ENCODE measurements around the gene CDC14C.

DNA sequence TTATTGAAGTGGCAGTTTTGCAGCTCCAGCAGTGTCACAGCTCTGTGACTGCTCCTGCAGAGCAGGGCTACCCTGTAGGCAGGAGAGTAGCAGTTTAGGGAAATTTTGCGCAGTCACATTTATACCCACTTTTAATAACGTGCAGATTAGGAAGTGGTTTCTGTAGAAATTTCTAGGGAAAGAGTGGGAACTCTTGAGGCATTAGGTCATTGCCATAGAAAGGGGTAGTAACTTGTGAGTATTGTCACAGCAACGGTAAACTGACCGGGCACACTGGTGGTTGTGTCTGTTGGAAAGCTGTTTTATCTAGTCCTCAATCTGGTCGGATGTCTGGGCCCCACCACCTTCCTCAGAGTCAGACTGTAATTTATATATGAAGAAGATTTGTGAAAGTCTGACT, 51.9 kb downstream of the CDC14C start:
- TF ChIP-seq, protein P1, sequence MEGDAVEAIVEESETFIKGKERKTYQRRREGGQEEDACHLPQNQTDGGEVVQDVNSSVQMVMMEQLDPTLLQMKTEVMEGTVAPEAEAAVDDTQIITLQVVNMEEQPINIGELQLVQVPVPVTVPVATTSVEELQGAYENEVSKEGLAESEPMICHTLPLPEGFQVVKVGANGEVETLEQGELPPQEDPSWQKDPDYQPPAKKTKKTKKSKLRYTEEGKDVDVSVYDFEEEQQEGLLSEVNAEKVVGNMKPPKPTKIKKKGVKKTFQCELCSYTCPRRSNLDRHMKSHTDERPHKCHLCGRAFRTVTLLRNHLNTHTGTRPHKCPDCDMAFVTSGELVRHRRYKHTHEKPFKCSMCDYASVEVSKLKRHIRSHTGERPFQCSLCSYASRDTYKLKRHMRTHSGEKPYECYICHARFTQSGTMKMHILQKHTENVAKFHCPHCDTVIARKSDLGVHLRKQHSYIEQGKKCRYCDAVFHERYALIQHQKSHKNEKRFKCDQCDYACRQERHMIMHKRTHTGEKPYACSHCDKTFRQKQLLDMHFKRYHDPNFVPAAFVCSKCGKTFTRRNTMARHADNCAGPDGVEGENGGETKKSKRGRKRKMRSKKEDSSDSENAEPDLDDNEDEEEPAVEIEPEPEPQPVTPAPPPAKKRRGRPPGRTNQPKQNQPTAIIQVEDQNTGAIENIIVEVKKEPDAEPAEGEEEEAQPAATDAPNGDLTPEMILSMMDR (IDR thresholded peaks at IDR 0.05) = no peak
- no peak for TF ChIP-seq ZFX (IDR thresholded peaks at IDR 0.05; ENCODE audit: borderline replicate concordance)

All from 22Rv1 (cell line).